ENCODE measurements around the gene SLC16A12. TPM values are rescaled to one million over a fixed set of nuclear protein-coding genes. Genes with fewer than 3 reads are reported as not detected.
"Not testable (repeated sequence)": the region's sequence is repeated elsewhere in the genome, so short reads cannot be mapped to it uniquely, and the experiment has no call there.

Gene SLC16A12
- total RNA-seq, 1 experiment from 2014 or later, result 0.09 TPM

- TF ChIP-seq CTCF (IDR thresholded peaks at IDR 0.05; ENCODE audit: unreplicated experiment), result no peak
- Mint-ChIP-seq H3K27ac (ENCODE audit: low read depth, unreplicated experiment) (peak overlapping the region; percentile 37), H3K4me1 (ENCODE audit: insufficient read depth, unreplicated experiment) (peaks cover 27% of the 10 kb centered on the region), H3K27me3 (ENCODE audit: insufficient read depth, unreplicated experiment) (no peaks in the 10 kb centered on the region), H3K36me3 (ENCODE audit: insufficient read depth, unreplicated experiment) (no peaks in the 10 kb centered on the region), H3K4me3 (ENCODE audit: unreplicated experiment) (no peak overlapping the region), H3K9me3 (ENCODE audit: unreplicated experiment) (no peaks in the 10 kb centered on the region)
- DNase-seq (ENCODE audit: unreplicated experiment), result peak; percentile 53
- CTCF ChIA-PET, result interaction anchor here (0.8 to 1.1 kb wide), 2 partner anchors 24 to 94 kb away, joined by 3 read pairs; no protein-coding TSS in a partner anchor
- intact Hi-C loops (cut with micrococcal nuclease), result no loop called here
- POLR2A ChIA-PET, result interaction anchor here (0.9 to 3.8 kb wide), 6 partner anchors 9 to 243 kb away, joined by 3 to 23 read pairs (median 6); partner anchors contain the start of gene KIF20B
- BruUV-seq (replicated peaks), result no TSS peak
Measured at GRCh38 chr10:89458291-89458690, 77.1 kb downstream of the SLC16A12 start.

GRCh38 chr10:89454561-89455347 lies 80.6 kb downstream of the SLC16A12 start:
- POLR2A ChIA-PET, result interaction anchor here (0.6 to 1.8 kb wide), 4 partner anchors 11 to 251 kb away, joined by 3 to 5 read pairs (median 3); no protein-coding TSS in a partner anchor
- Mint-ChIP-seq H3K4me3 (ENCODE audit: unreplicated experiment) (no peak overlapping the region), H3K27ac (ENCODE audit: low read depth, unreplicated experiment) (peak overlapping the region; percentile 0), H3K36me3 (ENCODE audit: insufficient read depth, unreplicated experiment) (no peaks in the 10 kb centered on the region), H3K4me1 (ENCODE audit: insufficient read depth, unreplicated experiment) (peaks cover 27% of the 10 kb centered on the region), H3K9me3 (ENCODE audit: unreplicated experiment) (no peaks in the 10 kb centered on the region), H3K27me3 (ENCODE audit: insufficient read depth, unreplicated experiment) (no peaks in the 10 kb centered on the region)
- BruUV-seq (replicated peaks), result no TSS peak
- no peak for DNase-seq (ENCODE audit: unreplicated experiment)
- intact Hi-C loops (cut with micrococcal nuclease), result no loop called here
- CTCF ChIA-PET, result interaction anchor here (0.6 kb wide), 2 partner anchors 108 kb away, joined by 3 read pairs; no protein-coding TSS in a partner anchor
- no peak for TF ChIP-seq CTCF (IDR thresholded peaks at IDR 0.05; ENCODE audit: unreplicated experiment)

DNA sequence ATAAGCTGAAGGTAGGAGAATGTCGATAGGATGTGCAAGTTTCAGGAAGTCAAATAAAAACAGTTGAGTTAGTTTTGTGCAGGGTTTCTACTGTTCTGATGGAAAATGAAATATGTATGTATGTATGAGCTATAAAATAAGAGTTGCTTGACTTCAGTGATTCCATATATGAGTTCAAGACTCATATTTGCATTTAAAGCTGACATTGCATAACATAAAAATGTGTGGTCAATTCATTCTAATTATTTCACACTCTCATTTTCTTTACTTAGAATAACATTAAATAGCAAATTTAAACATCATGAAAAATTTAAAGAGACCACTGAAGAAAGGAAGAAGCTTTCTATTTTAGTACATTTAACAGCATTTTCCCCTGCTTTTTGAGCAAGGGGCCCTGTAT lies 83.2 kb downstream of the SLC16A12 start:
- Mint-ChIP-seq H3K27ac (ENCODE audit: low read depth, unreplicated experiment) (no peak overlapping the region), H3K27me3 (ENCODE audit: insufficient read depth, unreplicated experiment) (no peaks in the 10 kb centered on the region), H3K9me3 (ENCODE audit: unreplicated experiment) (peaks cover 8% of the 10 kb centered on the region), H3K4me3 (ENCODE audit: unreplicated experiment) (no peak overlapping the region), H3K36me3 (ENCODE audit: insufficient read depth, unreplicated experiment) (no peaks in the 10 kb centered on the region), H3K4me1 (ENCODE audit: insufficient read depth, unreplicated experiment) (peaks cover 7% of the 10 kb centered on the region)
- intact Hi-C loops (cut with micrococcal nuclease), result no loop called here
- no TSS peak for BruUV-seq (replicated peaks)
- no peak for TF ChIP-seq CTCF (IDR thresholded peaks at IDR 0.05; ENCODE audit: unreplicated experiment)
- DNase-seq (ENCODE audit: unreplicated experiment), result no peak
- CTCF ChIA-PET, result interaction anchor here (0.8 to 1.4 kb wide), 3 partner anchors 14 to 102 kb away, joined by 3 to 4 read pairs (median 3); no protein-coding TSS in a partner anchor
- POLR2A ChIA-PET, result interaction anchor here (1.6 kb wide), 1 partner anchor 11 kb away, joined by 3 read pairs; no protein-coding TSS in a partner anchor

DNA sequence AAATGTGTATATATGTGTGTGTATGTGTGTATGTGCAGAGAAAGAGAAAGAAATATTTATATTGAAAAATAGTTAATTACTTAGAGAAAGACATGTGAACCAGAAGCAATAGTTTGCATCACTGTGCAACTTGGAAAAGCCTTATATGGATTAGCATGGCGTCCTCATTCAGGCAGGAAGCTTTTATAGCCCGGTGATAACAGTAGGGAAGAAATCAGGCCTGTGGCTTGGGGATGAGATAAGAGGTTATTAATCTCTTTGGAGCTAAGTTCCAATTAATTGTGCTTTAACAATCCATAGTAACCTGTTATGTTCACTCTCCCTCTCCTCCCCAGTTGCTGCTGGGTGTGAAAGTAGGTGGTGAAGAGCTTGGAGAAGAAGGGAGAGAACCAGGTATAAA lies 84.5 kb downstream of the SLC16A12 start:
- Mint-ChIP-seq H3K4me3 (ENCODE audit: unreplicated experiment) (no peak overlapping the region), H3K4me1 (ENCODE audit: insufficient read depth, unreplicated experiment) (peaks cover 7% of the 10 kb centered on the region), H3K36me3 (ENCODE audit: insufficient read depth, unreplicated experiment) (no peaks in the 10 kb centered on the region), H3K27ac (ENCODE audit: low read depth, unreplicated experiment) (no peak overlapping the region), H3K27me3 (ENCODE audit: insufficient read depth, unreplicated experiment) (no peaks in the 10 kb centered on the region), H3K9me3 (ENCODE audit: unreplicated experiment) (peaks cover 16% of the 10 kb centered on the region)
- intact Hi-C loops (cut with micrococcal nuclease), result no loop called here
- no TSS peak for BruUV-seq (replicated peaks)
- CTCF ChIA-PET, result interaction anchor here (0.6 to 0.8 kb wide), 2 partner anchors 14 to 16 kb away, joined by 3 read pairs; no protein-coding TSS in a partner anchor
- TF ChIP-seq CTCF (IDR thresholded peaks at IDR 0.05; ENCODE audit: unreplicated experiment), result no peak
- POLR2A ChIA-PET, result no interaction called here
- no peak for DNase-seq (ENCODE audit: unreplicated experiment)

DNA sequence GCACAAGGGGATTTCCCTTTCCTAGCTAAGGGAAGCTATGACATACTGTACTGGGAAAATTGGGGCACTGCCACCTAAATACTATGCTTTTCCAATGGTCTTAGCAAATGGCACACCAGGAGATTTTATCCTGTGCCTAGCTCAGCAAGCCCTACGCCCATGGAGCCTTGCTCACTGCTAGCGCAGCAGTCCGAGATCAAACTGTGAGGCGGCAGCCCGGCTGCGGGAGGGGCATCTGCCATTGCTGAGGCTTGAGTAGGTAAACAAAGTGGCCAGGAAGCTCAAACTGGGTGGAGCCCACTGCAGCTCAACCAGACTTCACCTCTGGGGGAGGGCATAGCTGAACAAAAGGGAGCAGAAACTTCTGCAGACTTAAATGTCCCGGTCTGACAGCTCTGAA lies 90.6 kb downstream of the SLC16A12 start:
- H3K4me1 Mint-ChIP-seq (ENCODE audit: insufficient read depth, unreplicated experiment); BruUV-seq (replicated peaks): not testable (repeated sequence)
- POLR2A ChIA-PET, result interaction anchor here (2.3 kb wide), 1 partner anchor 12 kb away, joined by 9 read pairs; no protein-coding TSS in a partner anchor

More for the DNA sequence above, 90.6 kb downstream of the SLC16A12 start:
- H3K9me3 Mint-ChIP-seq (ENCODE audit: unreplicated experiment), result peaks cover 21% of the 10 kb centered on the region
- H3K4me3 Mint-ChIP-seq (ENCODE audit: unreplicated experiment); DNase-seq (ENCODE audit: unreplicated experiment); intact Hi-C loops (cut with micrococcal nuclease); H3K27ac Mint-ChIP-seq (ENCODE audit: low read depth, unreplicated experiment); H3K27me3 Mint-ChIP-seq (ENCODE audit: insufficient read depth, unreplicated experiment); H3K36me3 Mint-ChIP-seq (ENCODE audit: insufficient read depth, unreplicated experiment); CTCF ChIA-PET: not testable (repeated sequence)

Data from MCF 10A (cell line).